Neural progenitor cell (in vitro differentiated cells): Measurements from ENCODE around the gene GADD45G. TPM values are rescaled to one million over a fixed set of nuclear protein-coding genes. Genes with fewer than 3 reads are reported as not detected.
A peak's percentile ranks its signal among the peaks of the same experiment; 100 is the strongest.

Experiments
- DNase-seq: peaks from one replicate; pipeline ENCODE4 v3.0.0-alpha.2; 2016; ENCODE audit warnings: low spot score
- H2AFZ ChIP-seq: fragments of 200-600 bp; sonication (generic); replicated peaks from 2 replicates; pipeline ENCODE4 v1.6.1; 2016; ENCODE audit warnings: antibody characterized with exemption
- H3F3A ChIP-seq: fragments of 200-600 bp; sonication (generic); 2 replicates; pipeline ENCODE4 v1.6.1; 2016; ENCODE audit warnings: antibody characterized with exemption, low read depth
- H3K27ac ChIP-seq: fragments of 200-600 bp; sonication (generic); 2 replicates; pipeline ENCODE4 v1.5.1; 2016; ENCODE audit warnings: mild to moderate bottlenecking
- H3K27me3 ChIP-seq: fragments of 200-600 bp; sonication (generic); 2 replicates; pipeline ENCODE4 v1.6.1; 2016; ENCODE audit warnings: mild to moderate bottlenecking, moderate library complexity
- H3K36me3 ChIP-seq: fragments of 200-600 bp; sonication (generic); 2 replicates; pipeline ENCODE4 v1.5.1; 2016
- H3K4me1 ChIP-seq: fragments of 200-600 bp; sonication (generic); 2 replicates; pipeline ENCODE4 v1.6.1; 2016; ENCODE audit warnings: mixed run types
- H3K4me2 ChIP-seq: fragments of 200-600 bp; sonication (generic); 2 replicates; pipeline ENCODE4 v1.6.1; 2016
- H3K4me3 ChIP-seq: fragments of 200-600 bp; sonication (generic); 2 replicates; pipeline ENCODE4 v1.5.1; 2016
- H3K79me2 ChIP-seq: fragments of 200-600 bp; sonication (generic); 2 replicates; pipeline ENCODE4 v1.6.1; 2016; ENCODE audit warnings: low read depth
- H3K9ac ChIP-seq: fragments of 200-600 bp; sonication (generic); 2 replicates; pipeline ENCODE4 v1.6.1; 2016
- H3K9me3 ChIP-seq: fragments of 200-600 bp; sonication (generic); 2 replicates; pipeline ENCODE4 v1.5.1; 2016; ENCODE audit warnings: low read depth
- H4K20me1 ChIP-seq: fragments of 200-600 bp; sonication (generic); 2 replicates; pipeline ENCODE4 v1.6.1; 2016; ENCODE audit warnings: low read depth
- H3K27ac Mint-ChIP-seq: 3 replicates; pipeline ENCODE4 v1.8.0; 2021; ENCODE audit warnings: mixed read lengths
- H3K27me3 Mint-ChIP-seq: 2 replicates; pipeline ENCODE4 v1.8.0; 2022; ENCODE audit warnings: low read depth, mild to moderate bottlenecking, inconsistent platforms, moderate library complexity, mixed read lengths; ENCODE audit not compliant: insufficient read depth
- H3K36me3 Mint-ChIP-seq: 3 replicates; pipeline ENCODE4 v1.8.0; 2021; ENCODE audit warnings: mixed read lengths
- H3K4me1 Mint-ChIP-seq: 3 replicates; pipeline ENCODE4 v1.8.0; 2021; ENCODE audit warnings: mixed read lengths
- H3K4me3 Mint-ChIP-seq: 3 replicates; pipeline ENCODE4 v1.8.0; 2021; ENCODE audit warnings: mild to moderate bottlenecking, moderate library complexity, mixed read lengths
- H3K9me3 Mint-ChIP-seq: 3 replicates; pipeline ENCODE4 v1.8.0; 2020; ENCODE audit warnings: mixed read lengths
- EZH2 ChIP-seq: fragments of 200-600 bp; sonication (generic); IDR thresholded peaks from 2 replicates; pipeline ENCODE4 v1.6.1; 2017; ENCODE audit warnings: antibody characterized with exemption, mild to moderate bottlenecking, moderate library complexity
- EZH2phosphoT487 ChIP-seq: fragments of 200-600 bp; sonication (generic); IDR thresholded peaks from 2 replicates; pipeline ENCODE4 v1.6.1; 2017; ENCODE audit warnings: antibody characterized with exemption
- total RNA-seq: library from RNA; depleted of rRNA; stranded (reverse); fragments of >200 nt; gene quantifications from 2 replicates; pipeline ENCODE4 v1.2.3, GENCODE V29; 2015; ENCODE audit warnings: low replicate concordance
- TF ChIP-seq, protein P1 (sequence below): fragments of 200-600 bp; sonication (generic); IDR thresholded peaks from 2 replicates; pipeline ENCODE4 v1.5.1; 2017; ENCODE audit warnings: antibody characterized with exemption, mild to moderate bottlenecking

GADD45G gene
- total RNA-seq, 1 donor from 2014 or later = not detected

DNA sequence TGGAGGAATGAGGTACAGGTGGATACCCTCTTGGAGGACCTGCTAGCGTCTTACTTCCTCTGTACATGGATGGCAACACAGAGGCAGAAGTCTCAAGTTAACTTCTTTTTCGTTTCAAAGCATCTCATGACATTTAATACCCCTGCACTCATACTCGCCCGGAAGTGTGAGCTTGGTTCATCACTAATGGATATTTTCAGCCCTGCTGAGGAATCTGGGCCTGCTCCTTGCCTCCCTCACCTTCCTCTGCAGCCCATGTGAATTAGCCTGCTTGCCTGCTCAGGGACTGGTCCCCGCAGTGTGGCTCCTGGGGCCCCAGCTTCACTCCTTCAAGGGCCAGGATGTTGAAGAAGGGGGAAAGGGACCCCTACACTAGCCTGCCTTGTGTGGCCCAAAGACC, 34.1 kb downstream of the GADD45G start:
- DNase-seq = no peak
- Histone ChIP-seq H3K4me2 (no peak overlapping the region), H3K27ac (no peak overlapping the region), H3K79me2 (no peaks in the 10 kb centered on the region), H4K20me1 (no peaks in the 10 kb centered on the region), H3K36me3 (no peaks in the 10 kb centered on the region), H3K4me3 (no peak overlapping the region), H3K4me1 (peaks cover 8% of the 10 kb centered on the region), H2AFZ (peak overlapping the region; percentile 79), H3K9ac (no peak overlapping the region), H3F3A (no peaks in the 10 kb centered on the region), H3K27me3 (no peaks in the 10 kb centered on the region), H3K9me3 (no peaks in the 10 kb centered on the region)
- Mint-ChIP-seq H3K4me3 (no peak overlapping the region), H3K27me3 (peaks cover 15% of the 10 kb centered on the region), H3K27ac (peak overlapping the region; percentile 42), H3K4me1 (peaks cover 9% of the 10 kb centered on the region), H3K36me3 (no peaks in the 10 kb centered on the region), H3K9me3 (no peaks in the 10 kb centered on the region)
- no peak for TF ChIP-seq EZH2
- TF ChIP-seq, protein P1, sequence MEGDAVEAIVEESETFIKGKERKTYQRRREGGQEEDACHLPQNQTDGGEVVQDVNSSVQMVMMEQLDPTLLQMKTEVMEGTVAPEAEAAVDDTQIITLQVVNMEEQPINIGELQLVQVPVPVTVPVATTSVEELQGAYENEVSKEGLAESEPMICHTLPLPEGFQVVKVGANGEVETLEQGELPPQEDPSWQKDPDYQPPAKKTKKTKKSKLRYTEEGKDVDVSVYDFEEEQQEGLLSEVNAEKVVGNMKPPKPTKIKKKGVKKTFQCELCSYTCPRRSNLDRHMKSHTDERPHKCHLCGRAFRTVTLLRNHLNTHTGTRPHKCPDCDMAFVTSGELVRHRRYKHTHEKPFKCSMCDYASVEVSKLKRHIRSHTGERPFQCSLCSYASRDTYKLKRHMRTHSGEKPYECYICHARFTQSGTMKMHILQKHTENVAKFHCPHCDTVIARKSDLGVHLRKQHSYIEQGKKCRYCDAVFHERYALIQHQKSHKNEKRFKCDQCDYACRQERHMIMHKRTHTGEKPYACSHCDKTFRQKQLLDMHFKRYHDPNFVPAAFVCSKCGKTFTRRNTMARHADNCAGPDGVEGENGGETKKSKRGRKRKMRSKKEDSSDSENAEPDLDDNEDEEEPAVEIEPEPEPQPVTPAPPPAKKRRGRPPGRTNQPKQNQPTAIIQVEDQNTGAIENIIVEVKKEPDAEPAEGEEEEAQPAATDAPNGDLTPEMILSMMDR = no peak
- TF ChIP-seq EZH2phosphoT487 = no peak

DNA sequence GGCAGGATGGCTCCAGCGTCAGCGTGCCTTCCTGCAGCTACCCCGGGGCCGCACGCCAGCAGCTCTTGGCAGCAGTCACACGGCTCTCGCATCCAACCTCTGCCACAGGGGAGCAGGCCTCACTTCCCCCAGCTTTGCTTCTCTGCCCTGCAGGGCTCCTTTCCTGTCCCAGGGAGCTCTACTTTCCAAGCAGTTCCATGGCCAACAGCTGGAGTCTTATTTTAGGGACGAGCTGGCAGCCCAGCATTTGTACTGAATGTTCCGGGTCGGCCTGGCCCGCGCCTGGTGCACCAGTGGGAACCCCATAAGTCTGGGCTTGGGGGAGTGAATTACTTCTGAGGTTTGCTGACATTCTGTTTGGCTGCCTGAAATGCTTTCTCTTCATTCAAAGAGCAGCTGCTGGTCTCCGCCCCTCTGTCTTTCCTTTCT, 34.6 kb downstream of the GADD45G start:
- H3K4me1 Mint-ChIP-seq = peaks cover 9% of the 10 kb centered on the region
- no peak overlapping the region for H3K4me3 ChIP-seq
- H3K27ac ChIP-seq = no peak overlapping the region
- no peak overlapping the region for H3K9ac ChIP-seq
- TF ChIP-seq EZH2phosphoT487 (no peak), EZH2 (no peak)
- TF ChIP-seq, protein P1 = no peak
- no peaks in the 10 kb centered on the region for H3K9me3 ChIP-seq
- no peak for DNase-seq
- H3K27me3 Mint-ChIP-seq = peaks cover 12% of the 10 kb centered on the region
- no peaks in the 10 kb centered on the region for H3K79me2 ChIP-seq
- no peaks in the 10 kb centered on the region for H4K20me1 ChIP-seq
- no peak overlapping the region for H3K4me2 ChIP-seq
- no peak overlapping the region for H3K27ac Mint-ChIP-seq
- peak overlapping the region; percentile 79 for H2AFZ ChIP-seq
- peaks cover 8% of the 10 kb centered on the region for H3K4me1 ChIP-seq
- H3K27me3 ChIP-seq = no peaks in the 10 kb centered on the region
- H3K36me3 ChIP-seq = no peaks in the 10 kb centered on the region
- no peaks in the 10 kb centered on the region for H3K36me3 Mint-ChIP-seq
- no peaks in the 10 kb centered on the region for H3K9me3 Mint-ChIP-seq
- no peak overlapping the region for H3K4me3 Mint-ChIP-seq
- H3F3A ChIP-seq = no peaks in the 10 kb centered on the region

DNA sequence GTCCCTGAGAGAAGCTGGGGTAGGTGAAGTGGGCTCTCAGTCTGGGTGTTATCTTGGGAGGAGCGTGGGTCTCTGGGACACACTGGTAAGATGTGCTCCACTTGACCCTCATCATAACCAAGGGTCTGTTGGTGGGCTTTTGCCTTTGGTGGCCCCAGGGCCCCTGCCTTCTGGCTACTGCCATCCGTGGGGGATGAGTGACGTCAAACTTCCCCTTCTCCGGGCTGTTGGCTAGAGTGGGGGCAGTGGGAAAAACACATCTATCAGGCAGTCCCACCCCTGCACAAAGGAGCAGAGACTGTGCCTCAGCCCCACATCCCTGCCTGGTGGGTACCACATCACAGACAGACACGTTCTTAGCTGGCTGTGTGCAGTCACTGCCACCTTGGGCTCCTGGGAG, 35.1 kb downstream of the GADD45G start:
- Histone ChIP-seq H3K4me1 (peaks cover 8% of the 10 kb centered on the region), H3K27ac (no peak overlapping the region), H4K20me1 (no peaks in the 10 kb centered on the region), H3K36me3 (no peaks in the 10 kb centered on the region), H3F3A (no peaks in the 10 kb centered on the region), H3K9ac (no peak overlapping the region), H3K27me3 (no peaks in the 10 kb centered on the region), H3K9me3 (no peaks in the 10 kb centered on the region), H3K4me3 (no peak overlapping the region), H3K4me2 (no peak overlapping the region), H2AFZ (no peak overlapping the region), H3K79me2 (no peaks in the 10 kb centered on the region)
- no peak for DNase-seq
- Mint-ChIP-seq H3K36me3 (no peaks in the 10 kb centered on the region), H3K27ac (peak overlapping the region; percentile 53), H3K9me3 (no peaks in the 10 kb centered on the region), H3K4me1 (peaks cover 5% of the 10 kb centered on the region), H3K4me3 (no peak overlapping the region), H3K27me3 (peaks cover 12% of the 10 kb centered on the region)
- TF ChIP-seq, protein P1 = no peak
- TF ChIP-seq EZH2 (no peak), EZH2phosphoT487 (no peak)

DNA sequence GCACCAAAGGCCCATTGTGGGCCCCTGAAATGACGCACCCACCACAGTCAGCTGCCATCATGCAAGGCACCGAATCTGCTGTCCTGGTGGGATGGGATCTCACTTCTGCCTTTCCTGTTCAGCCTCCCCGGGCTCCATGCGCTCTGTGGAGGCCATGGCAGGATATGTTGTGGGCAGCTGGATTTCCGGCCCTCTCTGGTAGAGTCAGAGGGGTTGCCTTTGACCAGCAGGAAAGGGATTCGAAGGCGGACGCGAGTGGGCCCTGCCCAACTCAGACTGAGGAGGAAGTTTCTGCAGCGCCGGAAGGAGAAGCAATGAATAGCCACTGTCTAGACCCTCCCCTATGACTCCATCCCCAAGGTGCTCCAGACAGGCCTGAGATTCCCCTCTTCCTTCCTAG, 35.5 kb downstream of the GADD45G start:
- Mint-ChIP-seq H3K4me1 (peaks cover 2% of the 10 kb centered on the region), H3K4me3 (no peak overlapping the region), H3K36me3 (no peaks in the 10 kb centered on the region), H3K9me3 (no peaks in the 10 kb centered on the region), H3K27me3 (peaks cover 10% of the 10 kb centered on the region), H3K27ac (no peak overlapping the region)
- peaks cover 8% of the 10 kb centered on the region for H3K4me1 ChIP-seq
- TF ChIP-seq, protein P1 = no peak
- no peak for TF ChIP-seq EZH2phosphoT487
- TF ChIP-seq EZH2 = no peak
- H3K9me3 ChIP-seq = no peaks in the 10 kb centered on the region
- H3K9ac ChIP-seq = no peak overlapping the region
- H3K36me3 ChIP-seq = no peaks in the 10 kb centered on the region
- H2AFZ ChIP-seq = no peak overlapping the region
- no peak for DNase-seq
- no peaks in the 10 kb centered on the region for H3K79me2 ChIP-seq
- H3F3A ChIP-seq = no peaks in the 10 kb centered on the region
- H3K27ac ChIP-seq = no peak overlapping the region
- no peaks in the 10 kb centered on the region for H3K27me3 ChIP-seq
- H4K20me1 ChIP-seq = no peaks in the 10 kb centered on the region
- H3K4me2 ChIP-seq = no peak overlapping the region
- H3K4me3 ChIP-seq = no peak overlapping the region
